ENCODE results near the gene KCNK1.

KCNK1 gene

GRCh38 chr1:233704170-233704897 is 90.4 kb downstream of the KCNK1 start:
- peaks cover 3% of the 10 kb centered on the region; the same call in 1 of the 2 replicates for H3K4me1 ChIP-seq (ENCODE audit: control insufficient read depth, insufficient read depth, low read length)
- no peaks in the 10 kb centered on the region for H3K27me3 ChIP-seq (ENCODE audit: control insufficient read depth, insufficient read depth, low read length)
- H3K9ac ChIP-seq (ENCODE audit: low read depth, low read length), result no peak overlapping the region
- no peak overlapping the region for H3K4me3 ChIP-seq (ENCODE audit: low read depth, low read length)
- H3K36me3 ChIP-seq (ENCODE audit: control insufficient read depth, insufficient read depth, low read length), result no peaks in the 10 kb centered on the region
- no peak overlapping the region for H3K27ac ChIP-seq (ENCODE audit: low read depth, low read length)
- H3K9me3 ChIP-seq (ENCODE audit: control insufficient read depth, insufficient read depth, low read length), result no peaks in the 10 kb centered on the region

GRCh38 chr1:233704898-233705723 is 91.2 kb downstream of the KCNK1 start:
- H3K9me3 ChIP-seq (ENCODE audit: control insufficient read depth, insufficient read depth, low read length), result no peaks in the 10 kb centered on the region; the same call in 1 of the 2 replicates
- no peaks in the 10 kb centered on the region for H3K36me3 ChIP-seq (ENCODE audit: control insufficient read depth, insufficient read depth, low read length)
- no peak overlapping the region for H3K27ac ChIP-seq (ENCODE audit: low read depth, low read length)
- H3K4me3 ChIP-seq (ENCODE audit: low read depth, low read length), result no peak overlapping the region
- H3K9ac ChIP-seq (ENCODE audit: low read depth, low read length), result no peak overlapping the region
- no peaks in the 10 kb centered on the region for H3K27me3 ChIP-seq (ENCODE audit: control insufficient read depth, insufficient read depth, low read length)
- H3K4me1 ChIP-seq (ENCODE audit: control insufficient read depth, insufficient read depth, low read length), result peaks cover 3% of the 10 kb centered on the region; the same call in 1 of the 2 replicates

GRCh38 chr1:233707153-233707879 is 93.4 kb downstream of the KCNK1 start:
- Histone ChIP-seq H3K4me3 (ENCODE audit: low read depth, low read length) (no peak overlapping the region), H3K4me1 (ENCODE audit: control insufficient read depth, insufficient read depth, low read length) (peaks cover 3% of the 10 kb centered on the region; the same call in 1 of the 2 replicates), H3K27me3 (ENCODE audit: control insufficient read depth, insufficient read depth, low read length) (no peaks in the 10 kb centered on the region), H3K36me3 (ENCODE audit: control insufficient read depth, insufficient read depth, low read length) (no peaks in the 10 kb centered on the region), H3K9ac (ENCODE audit: low read depth, low read length) (no peak overlapping the region), H3K9me3 (ENCODE audit: control insufficient read depth, insufficient read depth, low read length) (no peaks in the 10 kb centered on the region; the same call in 1 of the 2 replicates), H3K27ac (ENCODE audit: low read depth, low read length) (no peak overlapping the region)

- no peak overlapping the region for H3K9ac ChIP-seq (ENCODE audit: low read depth, low read length)
These were observed 94.2 kb downstream of the KCNK1 start for GRCh38 chr1:233707880-233708815.

GRCh38 chr1:233710031-233710430 is 96.1 kb downstream of the KCNK1 start:
- peaks cover 3% of the 10 kb centered on the region; the same call in 1 of the 2 replicates for H3K4me1 ChIP-seq (ENCODE audit: control insufficient read depth, insufficient read depth, low read length)
- H3K27me3 ChIP-seq (ENCODE audit: control insufficient read depth, insufficient read depth, low read length), result no peaks in the 10 kb centered on the region

More at GRCh38 chr1:233707880-233708815, 94.2 kb downstream of the KCNK1 start:
- Histone ChIP-seq H3K36me3 (ENCODE audit: control insufficient read depth, insufficient read depth, low read length) (no peaks in the 10 kb centered on the region), H3K27me3 (ENCODE audit: control insufficient read depth, insufficient read depth, low read length) (no peaks in the 10 kb centered on the region), H3K4me3 (ENCODE audit: low read depth, low read length) (no peak overlapping the region), H3K9me3 (ENCODE audit: control insufficient read depth, insufficient read depth, low read length) (no peaks in the 10 kb centered on the region; the same call in 1 of the 2 replicates), H3K27ac (ENCODE audit: low read depth, low read length) (no peak overlapping the region), H3K4me1 (ENCODE audit: control insufficient read depth, insufficient read depth, low read length) (peaks cover 3% of the 10 kb centered on the region; the same call in 1 of the 2 replicates)

GRCh38 chr1:233710507-233710906 is 96.6 kb downstream of the KCNK1 start:
- peaks cover 3% of the 10 kb centered on the region; the same call in 1 of the 2 replicates for H3K4me1 ChIP-seq (ENCODE audit: control insufficient read depth, insufficient read depth, low read length)
- H3K27me3 ChIP-seq (ENCODE audit: control insufficient read depth, insufficient read depth, low read length), result no peaks in the 10 kb centered on the region
- H3K27ac ChIP-seq (ENCODE audit: low read depth, low read length), result no peak overlapping the region
- H3K9ac ChIP-seq (ENCODE audit: low read depth, low read length), result no peak overlapping the region
- H3K9me3 ChIP-seq (ENCODE audit: control insufficient read depth, insufficient read depth, low read length), result no peaks in the 10 kb centered on the region; the same call in 1 of the 2 replicates
- no peaks in the 10 kb centered on the region for H3K36me3 ChIP-seq (ENCODE audit: control insufficient read depth, insufficient read depth, low read length)
- no peak overlapping the region for H3K4me3 ChIP-seq (ENCODE audit: low read depth, low read length)

More at GRCh38 chr1:233710031-233710430, 96.1 kb downstream of the KCNK1 start:
- Histone ChIP-seq H3K27ac (ENCODE audit: low read depth, low read length) (no peak overlapping the region), H3K36me3 (ENCODE audit: control insufficient read depth, insufficient read depth, low read length) (no peaks in the 10 kb centered on the region), H3K9ac (ENCODE audit: low read depth, low read length) (no peak overlapping the region), H3K4me3 (ENCODE audit: low read depth, low read length) (no peak overlapping the region), H3K9me3 (ENCODE audit: control insufficient read depth, insufficient read depth, low read length) (no peaks in the 10 kb centered on the region; the same call in 1 of the 2 replicates)

GRCh38 chr1:233714631-233715217 is 100.8 kb downstream of the KCNK1 start:
- H3K27ac ChIP-seq (ENCODE audit: low read depth, low read length), result no peak overlapping the region
- no peak overlapping the region for H3K4me3 ChIP-seq (ENCODE audit: low read depth, low read length)
- no peaks in the 10 kb centered on the region for H3K4me1 ChIP-seq (ENCODE audit: control insufficient read depth, insufficient read depth, low read length)
- H3K36me3 ChIP-seq (ENCODE audit: control insufficient read depth, insufficient read depth, low read length), result no peaks in the 10 kb centered on the region
- H3K9me3 ChIP-seq (ENCODE audit: control insufficient read depth, insufficient read depth, low read length), result no peaks in the 10 kb centered on the region; the same call in 1 of the 2 replicates
- no peak overlapping the region for H3K9ac ChIP-seq (ENCODE audit: low read depth, low read length)
- no peaks in the 10 kb centered on the region for H3K27me3 ChIP-seq (ENCODE audit: control insufficient read depth, insufficient read depth, low read length)

GRCh38 chr1:233718057-233718456 is 104.2 kb downstream of the KCNK1 start:
- no peak overlapping the region for H3K4me3 ChIP-seq (ENCODE audit: low read depth, low read length)
- no peaks in the 10 kb centered on the region for H3K27me3 ChIP-seq (ENCODE audit: control insufficient read depth, insufficient read depth, low read length)
- H3K9me3 ChIP-seq (ENCODE audit: control insufficient read depth, insufficient read depth, low read length), result no peaks in the 10 kb centered on the region
- H3K36me3 ChIP-seq (ENCODE audit: control insufficient read depth, insufficient read depth, low read length), result no peaks in the 10 kb centered on the region
- H3K4me1 ChIP-seq (ENCODE audit: control insufficient read depth, insufficient read depth, low read length), result peaks cover 8% of the 10 kb centered on the region
- no peak overlapping the region for H3K9ac ChIP-seq (ENCODE audit: low read depth, low read length)
- H3K27ac ChIP-seq (ENCODE audit: low read depth, low read length), result no peak overlapping the region

GRCh38 chr1:233719655-233720341 is 105.9 kb downstream of the KCNK1 start:
- Histone ChIP-seq H3K27ac (ENCODE audit: low read depth, low read length) (no peak overlapping the region), H3K27me3 (ENCODE audit: control insufficient read depth, insufficient read depth, low read length) (no peaks in the 10 kb centered on the region), H3K36me3 (ENCODE audit: control insufficient read depth, insufficient read depth, low read length) (no peaks in the 10 kb centered on the region), H3K4me3 (ENCODE audit: low read depth, low read length) (no peak overlapping the region), H3K9me3 (ENCODE audit: control insufficient read depth, insufficient read depth, low read length) (no peaks in the 10 kb centered on the region), H3K9ac (ENCODE audit: low read depth, low read length) (no peak overlapping the region), H3K4me1 (ENCODE audit: control insufficient read depth, insufficient read depth, low read length) (peaks cover 8% of the 10 kb centered on the region)
